CD4-positive, alpha-beta T cell treated with Interleukin-6 at 100 ng/mL for 8 hours (primary cell): Measurements from ENCODE around the gene CISTR.

ENCODE experiments used
- DNase-seq: peaks from one replicate; pipeline ENCODE4 v3.0.0-alpha.2; 2020; ENCODE audit warnings: mixed read lengths, low spot score

CISTR gene

GRCh38 chr12:53743266-53744129 lies 8.3 kb downstream of the CISTR start:
- peak; percentile 62 for DNase-seq

- DNase-seq, result no peak
Measured at GRCh38 chr12:53740130-53740491, 11.7 kb downstream of the CISTR start.

- no peak for DNase-seq
Measured at GRCh38 chr12:53739214-53740129, 12.3 kb downstream of the CISTR start.

DNA sequence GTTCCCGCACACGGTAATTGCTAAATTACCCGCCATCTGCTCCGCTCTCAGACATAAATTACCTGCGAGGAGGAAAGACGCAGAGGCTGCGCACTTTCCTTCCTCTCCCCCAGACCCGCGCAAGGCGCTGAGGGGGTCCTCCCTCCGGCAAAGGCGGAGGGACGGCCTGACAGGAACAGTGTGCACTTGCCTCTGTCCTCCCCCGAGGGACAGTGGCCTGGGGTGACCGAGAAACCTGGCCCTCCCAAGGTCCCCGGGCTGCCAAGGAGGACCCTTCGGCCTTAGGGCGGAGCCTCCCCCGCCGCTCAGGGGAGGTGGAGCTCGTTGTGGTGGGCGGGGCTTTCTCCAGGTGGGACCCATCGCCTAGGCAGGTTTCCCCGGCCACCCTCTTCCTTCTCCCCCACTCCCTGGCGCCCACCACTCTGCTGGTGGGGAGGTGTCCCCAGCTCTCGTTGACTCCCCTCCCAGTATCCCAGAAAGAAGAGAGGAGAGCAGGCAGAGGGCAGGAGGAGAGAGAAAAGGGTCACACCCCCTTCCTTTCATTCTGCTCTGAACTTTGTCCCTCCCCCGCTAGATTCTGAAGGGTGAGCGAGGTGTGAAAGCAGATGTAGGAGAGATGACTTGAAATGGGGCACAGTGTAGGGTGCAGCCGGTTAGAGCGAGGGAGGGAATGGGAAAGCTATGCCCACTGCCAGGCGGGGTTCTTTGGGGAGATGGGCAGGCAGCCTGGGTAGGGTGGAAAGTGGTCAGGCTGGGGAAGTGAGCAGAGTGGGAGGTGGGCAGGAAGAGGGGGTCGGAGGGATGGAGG lies 13.2 kb downstream of the CISTR start:
- peak; percentile 35 for DNase-seq

DNA sequence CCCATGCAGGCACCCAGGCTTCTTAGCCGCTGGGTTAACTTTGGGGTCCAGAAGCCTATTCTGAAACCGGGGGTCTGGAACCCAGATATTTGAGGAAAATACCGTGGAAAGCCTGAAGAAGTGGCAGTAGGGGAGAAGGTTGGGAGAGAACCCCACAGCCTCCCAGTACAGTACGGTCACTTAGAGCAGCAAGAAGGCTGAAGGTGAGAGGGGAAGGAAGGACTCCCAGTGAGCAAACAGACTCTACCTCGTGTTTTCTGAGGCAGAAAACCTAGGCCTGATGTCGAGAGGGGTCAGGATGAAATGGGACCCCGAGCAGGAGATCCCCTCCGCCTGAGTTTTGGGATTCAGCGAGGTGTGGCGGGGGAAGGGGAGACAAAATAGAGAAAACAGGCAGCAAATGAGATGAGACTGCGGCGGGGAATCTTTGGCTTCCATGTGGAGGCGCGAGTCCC lies 13.8 kb downstream of the CISTR start:
- no peak for DNase-seq

GRCh38 chr12:53737093-53737808 lies 14.5 kb downstream of the CISTR start:
- no peak for DNase-seq

GRCh38 chr12:53736592-53736991 lies 15.2 kb downstream of the CISTR start:
- no peak for DNase-seq

DNA sequence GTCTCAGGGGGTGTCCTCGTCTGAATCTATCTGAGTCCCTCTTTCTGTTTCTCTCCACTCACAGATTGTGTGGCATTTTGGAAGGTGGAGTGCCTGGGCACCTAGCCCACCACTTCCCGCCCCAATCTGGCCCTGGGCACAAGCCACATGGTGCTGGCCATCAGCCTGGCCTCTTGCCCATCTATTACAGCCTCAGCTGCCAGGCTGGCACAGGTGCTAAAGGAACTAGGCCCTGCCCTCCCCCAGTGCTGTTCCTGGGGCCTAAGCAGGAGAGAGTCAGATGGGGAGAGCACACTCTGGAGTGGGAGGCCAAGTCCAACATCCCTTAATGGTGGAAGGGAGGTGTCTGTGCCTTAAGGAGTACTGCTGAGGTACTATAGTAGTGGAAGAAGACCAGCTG lies 16.2 kb downstream of the CISTR start:
- DNase-seq, result no peak

GRCh38 chr12:53734425-53734824 lies 17.4 kb downstream of the CISTR start:
- DNase-seq, result no peak

GRCh38 chr12:53733807-53734200 lies 18.0 kb downstream of the CISTR start:
- no peak for DNase-seq

DNA sequence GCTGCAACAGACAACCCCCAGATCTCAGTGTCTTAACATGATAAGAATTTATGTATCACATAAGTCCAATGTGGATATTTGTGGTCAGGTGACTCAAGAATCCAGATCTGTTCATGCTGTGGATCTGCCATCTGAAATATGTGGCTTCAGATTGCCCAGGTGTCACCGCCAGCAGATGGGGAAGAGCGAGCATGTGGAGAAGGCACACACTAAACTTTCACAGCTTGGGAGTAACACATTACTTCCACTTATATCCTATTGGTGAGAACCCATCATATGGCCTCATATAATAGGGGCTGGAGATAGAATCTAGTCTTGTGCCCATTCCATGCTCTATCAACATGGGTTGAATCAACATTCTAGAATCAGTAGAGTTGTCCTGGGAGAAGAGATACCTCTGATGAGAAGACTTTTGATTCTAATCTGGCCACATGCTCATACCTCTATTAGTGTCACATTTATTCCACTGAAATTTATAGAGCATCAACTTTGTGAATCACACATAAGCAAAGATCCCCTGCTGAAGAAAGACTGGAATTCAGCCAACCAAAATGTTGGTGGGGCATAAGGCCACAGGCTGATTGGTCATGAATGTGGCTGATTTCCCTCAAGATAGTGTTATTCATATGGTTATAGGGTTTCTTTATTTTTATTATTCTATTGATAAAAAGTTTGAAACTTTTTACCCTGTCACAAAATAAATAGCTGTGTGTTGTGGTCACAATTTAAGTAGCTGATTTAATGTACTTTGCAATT lies 18.6 kb downstream of the CISTR start:
- DNase-seq, result no peak

- no peak for DNase-seq
Measured at GRCh38 chr12:53729644-53730043, 22.1 kb downstream of the CISTR start.

DNA sequence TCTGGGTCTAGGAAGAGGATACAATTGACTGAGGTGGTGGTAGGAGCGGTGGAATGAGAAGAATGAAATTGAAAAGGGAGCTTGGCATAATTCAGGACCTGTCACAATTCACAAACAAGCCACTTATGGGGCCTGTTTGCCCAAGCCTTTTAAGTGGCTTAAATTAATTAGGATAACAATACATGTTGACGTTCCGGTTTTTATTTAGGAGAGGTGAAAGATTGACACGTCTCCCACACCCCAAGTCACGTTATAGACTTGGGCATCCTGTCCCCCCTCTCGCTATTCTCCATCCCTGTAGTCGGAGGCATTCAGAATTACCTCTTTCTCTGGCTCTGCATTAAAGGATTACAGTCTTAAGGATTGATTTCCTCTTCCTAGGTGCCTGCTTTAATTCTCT lies 23.6 kb downstream of the CISTR start:
- no peak for DNase-seq

DNA sequence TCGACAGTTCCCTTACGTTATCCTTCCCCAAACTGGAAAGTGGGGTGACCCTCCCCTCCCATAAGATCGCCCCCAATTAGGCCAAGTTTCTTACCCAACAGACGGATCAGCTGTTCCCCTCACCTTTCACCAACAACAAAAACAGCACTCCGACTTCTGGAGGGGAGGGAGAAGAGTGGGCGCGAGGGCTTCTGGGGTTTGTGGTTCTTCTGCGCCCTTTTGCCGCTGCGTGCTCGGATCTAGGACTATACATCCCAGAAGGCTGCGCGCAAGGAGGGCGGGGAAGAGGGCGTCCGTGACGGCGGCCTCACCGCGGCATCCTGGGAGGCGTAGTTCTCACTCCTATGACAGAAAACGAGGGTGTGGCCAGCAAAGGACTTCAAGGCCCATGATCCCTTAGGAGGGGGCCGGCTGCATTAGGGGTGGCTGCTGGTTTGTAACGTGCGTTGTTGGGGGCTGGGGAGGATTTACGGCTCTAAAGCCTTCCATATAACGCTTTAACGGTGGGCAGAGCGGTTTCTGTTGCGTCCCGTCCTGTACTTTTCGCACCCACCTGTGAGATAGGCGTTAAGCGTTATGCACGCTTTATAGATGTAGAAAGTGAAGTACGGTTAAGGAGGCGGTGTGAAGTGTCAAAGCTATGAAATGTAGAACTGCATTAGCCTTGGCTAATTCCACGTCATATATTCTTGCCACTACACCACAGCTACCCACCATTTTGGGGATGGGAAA lies 24.3 kb downstream of the CISTR start, which contains the start of gene CALCOCO1:
Gene CALCOCO1 (minus strand): TSS at position 143 of the 732 bp plus-strand sequence. CDS start 2,210 bp downstream, outside the sequence.
- peak; percentile 96 for DNase-seq

DNA sequence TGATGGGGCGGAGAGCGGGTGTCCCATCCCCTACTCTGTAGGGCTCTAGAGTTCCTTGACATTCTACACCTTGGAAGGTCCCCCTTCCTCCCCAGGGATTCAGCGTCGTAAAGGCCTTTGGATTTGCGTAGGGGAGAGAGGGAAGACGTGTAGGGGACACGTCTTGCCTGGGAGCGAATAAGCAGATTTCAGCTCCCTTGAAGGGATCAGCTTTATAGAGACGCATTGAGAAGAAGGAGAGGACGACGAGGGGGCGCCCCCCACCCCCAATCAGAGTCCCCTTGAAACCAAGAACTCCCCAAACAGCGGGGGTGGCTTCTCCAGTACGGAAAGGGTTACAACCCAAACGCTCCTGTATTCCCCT lies 24.9 kb downstream of the CISTR start:
- no peak for DNase-seq

- no peak for DNase-seq
Measured at GRCh38 chr12:53726341-53726740, 25.4 kb downstream of the CISTR start.

GRCh38 chr12:53725824-53726223 lies 26.0 kb downstream of the CISTR start:
- DNase-seq, result no peak

DNA sequence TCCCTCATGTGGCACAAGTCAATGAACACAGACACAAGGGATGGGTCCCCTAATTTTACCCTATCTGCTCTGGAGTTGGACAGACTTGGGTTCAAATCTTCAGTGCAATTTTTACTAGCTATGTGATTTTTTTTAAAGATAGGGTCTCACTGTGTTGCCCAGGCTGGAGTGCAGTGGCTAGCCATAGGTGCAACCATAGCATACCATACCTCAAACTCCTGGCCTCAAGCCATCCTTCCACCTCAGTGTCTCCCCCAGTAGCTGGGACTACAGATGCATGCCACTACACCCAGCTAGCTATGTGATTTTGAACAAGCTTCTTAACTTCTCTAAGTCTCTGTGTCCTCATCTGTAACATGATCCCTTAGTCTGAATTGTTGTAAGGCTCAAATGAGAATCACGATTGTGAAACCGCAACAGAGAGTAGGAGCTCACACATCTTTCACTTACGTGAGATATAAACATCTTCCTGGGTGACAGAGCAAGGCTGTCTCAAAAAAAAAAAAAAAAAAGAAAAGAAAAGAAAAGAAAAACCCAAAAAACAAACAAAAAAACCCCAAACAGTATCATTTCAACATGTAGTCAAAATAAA lies 29.2 kb downstream of the CISTR start:
- DNase-seq, result no peak

DNA sequence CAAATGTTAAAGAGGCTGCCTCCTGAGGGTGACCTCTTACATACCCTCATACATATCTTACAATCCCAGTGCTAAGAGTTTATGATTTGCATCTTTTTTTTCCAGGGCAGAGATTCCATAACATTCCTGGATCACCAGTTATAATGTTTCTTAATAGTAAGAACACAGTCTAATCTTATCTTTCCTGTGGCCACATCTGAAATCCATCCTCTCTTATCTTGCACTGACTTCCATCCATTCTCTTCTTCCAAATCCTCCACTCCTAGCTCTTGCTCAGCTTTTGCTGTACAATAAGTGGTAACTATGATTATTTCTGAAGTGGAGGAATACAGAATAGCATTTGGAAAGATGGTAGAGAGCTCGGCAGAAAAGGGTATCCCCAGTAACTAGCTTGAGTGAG lies 30.8 kb downstream of the CISTR start:
- no peak for DNase-seq

DNA sequence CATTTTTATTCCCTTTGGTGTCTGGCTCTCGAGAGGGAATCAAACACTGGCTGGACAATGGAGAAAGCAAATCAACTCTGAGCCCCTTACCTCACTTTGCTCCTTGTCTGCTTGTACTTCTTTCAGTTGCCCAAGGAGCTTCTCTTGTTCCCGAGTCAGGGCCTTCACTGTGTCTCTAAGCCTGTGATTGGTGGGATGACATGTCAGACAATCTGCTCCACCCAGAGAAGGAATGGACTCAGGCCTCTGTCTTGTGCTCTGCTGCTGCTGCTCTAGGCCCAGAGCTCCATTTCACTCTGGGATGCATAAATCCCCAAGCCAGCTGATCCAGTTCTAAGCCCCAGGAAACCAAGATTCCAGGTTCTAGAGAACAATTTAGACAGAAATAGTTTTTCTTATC lies 32.1 kb downstream of the CISTR start:
- DNase-seq, result no peak
